ENCODE results near the gene PNKP. TPM values are rescaled to one million over a fixed set of nuclear protein-coding genes. Genes with fewer than 3 reads are reported as not detected.

Gene PNKP
- total RNA-seq, 4 donors from 2014 or later, result 47.7 to 104 (median 77.7) TPM

- Histone ChIP-seq H3K36me3 (no peaks in the 10 kb centered on the region), H3K9me3 (no peaks in the 10 kb centered on the region), H3K4me3 (no peak overlapping the region), H3K27me3 (no peaks in the 10 kb centered on the region), H3K4me1 (no peaks in the 10 kb centered on the region), H3K27ac (no peak overlapping the region)
- intact Hi-C loops (cut with DNase I; ENCODE audit: low total_unique reads), result no loop called here
- TF ChIP-seq POLR2A (IDR thresholded peaks at IDR 0.05), result no peak
- TF ChIP-seq CTCF (IDR thresholded peaks at IDR 0.05), result no peak
- no peak for DNase-seq
Observed at GRCh38 chr19:49890349-49891311, 23.3 kb upstream of the PNKP start.

DNA sequence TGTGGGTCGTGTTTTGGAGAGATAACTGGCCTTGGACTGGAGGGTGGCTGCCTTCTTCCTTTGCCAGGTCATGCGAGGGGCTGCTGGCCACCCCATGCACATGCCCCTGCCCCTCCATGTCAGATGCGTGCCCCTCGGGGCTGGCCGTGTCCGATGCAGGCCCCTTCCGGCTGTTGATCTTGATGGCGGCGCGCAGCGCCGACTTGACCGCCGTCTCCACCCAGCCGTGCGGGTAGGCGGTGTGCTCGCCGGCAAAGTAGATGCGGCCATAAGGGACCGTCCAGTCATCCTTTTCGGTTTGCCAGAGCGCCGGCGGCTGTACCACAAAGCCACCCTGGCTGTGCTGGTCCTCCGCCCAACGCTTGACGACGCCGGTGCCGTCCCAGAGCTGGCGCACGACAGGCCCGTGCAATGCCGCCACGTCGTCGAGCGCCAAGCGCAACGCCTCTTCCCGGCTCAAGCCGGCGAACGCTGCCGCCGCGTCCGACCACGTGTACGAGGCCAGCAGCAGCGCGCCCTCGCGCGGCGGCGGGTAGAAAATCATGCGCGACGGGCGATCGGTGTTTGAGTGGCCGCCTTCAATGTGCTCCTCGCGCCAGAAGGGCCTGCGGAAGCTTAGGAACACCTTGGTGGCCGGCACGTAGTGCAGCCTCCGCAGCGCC lies 22.4 kb upstream of the PNKP start:
- Histone ChIP-seq H3K27ac (no peak overlapping the region), H3K4me1 (no peaks in the 10 kb centered on the region), H3K9me3 (no peaks in the 10 kb centered on the region), H3K36me3 (no peaks in the 10 kb centered on the region), H3K27me3 (no peaks in the 10 kb centered on the region), H3K4me3 (no peak overlapping the region)
- peak; percentile 61 to 73 for DNase-seq
- intact Hi-C loops (cut with DNase I; ENCODE audit: low total_unique reads), result no loop called here
- TF ChIP-seq POLR2A (IDR thresholded peaks at IDR 0.05) (peak in 1 of 2 donors; percentile 8), CTCF (IDR thresholded peaks at IDR 0.05) (peak; percentile 37 to 83 (median 71))

- Histone ChIP-seq H3K36me3 (no peaks in the 10 kb centered on the region), H3K4me1 (no peaks in the 10 kb centered on the region), H3K4me3 (no peak overlapping the region), H3K27ac (no peak overlapping the region), H3K27me3 (no peaks in the 10 kb centered on the region), H3K9me3 (no peaks in the 10 kb centered on the region)
- DNase-seq, result no peak
- intact Hi-C loops (cut with DNase I; ENCODE audit: low total_unique reads), result no loop called here
- TF ChIP-seq POLR2A (IDR thresholded peaks at IDR 0.05), result no peak
- no peak for TF ChIP-seq CTCF (IDR thresholded peaks at IDR 0.05)
Observed at GRCh38 chr19:49889038-49889686, 21.8 kb upstream of the PNKP start.

DNA sequence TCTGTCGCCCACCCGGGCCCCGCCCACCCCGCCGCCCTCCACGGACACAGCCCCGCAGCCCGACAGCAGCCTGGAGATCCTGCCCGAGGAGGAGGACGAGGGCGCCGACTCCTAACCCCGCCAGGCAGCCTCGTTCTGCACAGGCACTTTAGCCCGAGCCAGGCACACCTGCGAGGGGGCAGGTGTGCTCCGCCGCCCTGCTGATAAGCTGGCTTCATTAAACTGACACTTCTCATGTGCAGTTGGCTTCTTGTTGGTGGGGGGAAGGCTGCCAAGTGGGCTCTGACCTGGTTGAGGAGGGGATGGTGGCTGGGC lies 21.1 kb upstream of the PNKP start:
- TF ChIP-seq POLR2A (IDR thresholded peaks at IDR 0.05) (no peak), CTCF (IDR thresholded peaks at IDR 0.05) (no peak)
- no peak for DNase-seq
- intact Hi-C loops (cut with DNase I; ENCODE audit: low total_unique reads), result no loop called here

More for the DNA sequence above, 21.1 kb upstream of the PNKP start:
- no peak overlapping the region for H3K27ac ChIP-seq
- H3K4me1 ChIP-seq, result no peaks in the 10 kb centered on the region
- no peaks in the 10 kb centered on the region for H3K27me3 ChIP-seq
- H3K4me3 ChIP-seq, result no peak overlapping the region
- H3K36me3 ChIP-seq, result no peaks in the 10 kb centered on the region
- no peaks in the 10 kb centered on the region for H3K9me3 ChIP-seq
